Fibroblast of villous mesenchyme (primary cell): ENCODE data around the gene PLXNA4. TPM values are rescaled to one million over a fixed set of nuclear protein-coding genes. Genes with fewer than 3 reads are reported as not detected.

ENCODE experiments used
- DNase-seq: peaks from one replicate; pipeline ENCODE4 v3.0.0-alpha.2; 2010; ENCODE audit warnings: low read depth
- H3K4me3 ChIP-seq: 2 replicates; pipeline ENCODE4 v1.5.1; 2011; ENCODE audit warnings: low read depth, mild to moderate bottlenecking, low read length
- CTCF ChIP-seq: IDR thresholded peaks from 2 replicates; pipeline ENCODE4 v1.5.1; 2012; ENCODE audit warnings: low read depth, mild to moderate bottlenecking, low read length; ENCODE audit not compliant: insufficient read depth
- total RNA-seq: library from RNA; depleted of rRNA; stranded (reverse); fragments of >200 nt; gene quantifications from 2 replicates; pipeline ENCODE4 v1.2.3, GENCODE V29; 2012

Gene PLXNA4
- total RNA-seq, 1 donor = not detected

- no peak overlapping the region for H3K4me3 ChIP-seq
- no peak for TF ChIP-seq CTCF
- DNase-seq = no peak
These were observed 263.7 kb downstream of the PLXNA4 start for GRCh38 chr7:132312531-132313055.

GRCh38 chr7:132311733-132312132, 264.5 kb downstream of the PLXNA4 start:
- DNase-seq = no peak
- no peak for TF ChIP-seq CTCF
- H3K4me3 ChIP-seq = no peak overlapping the region

DNA sequence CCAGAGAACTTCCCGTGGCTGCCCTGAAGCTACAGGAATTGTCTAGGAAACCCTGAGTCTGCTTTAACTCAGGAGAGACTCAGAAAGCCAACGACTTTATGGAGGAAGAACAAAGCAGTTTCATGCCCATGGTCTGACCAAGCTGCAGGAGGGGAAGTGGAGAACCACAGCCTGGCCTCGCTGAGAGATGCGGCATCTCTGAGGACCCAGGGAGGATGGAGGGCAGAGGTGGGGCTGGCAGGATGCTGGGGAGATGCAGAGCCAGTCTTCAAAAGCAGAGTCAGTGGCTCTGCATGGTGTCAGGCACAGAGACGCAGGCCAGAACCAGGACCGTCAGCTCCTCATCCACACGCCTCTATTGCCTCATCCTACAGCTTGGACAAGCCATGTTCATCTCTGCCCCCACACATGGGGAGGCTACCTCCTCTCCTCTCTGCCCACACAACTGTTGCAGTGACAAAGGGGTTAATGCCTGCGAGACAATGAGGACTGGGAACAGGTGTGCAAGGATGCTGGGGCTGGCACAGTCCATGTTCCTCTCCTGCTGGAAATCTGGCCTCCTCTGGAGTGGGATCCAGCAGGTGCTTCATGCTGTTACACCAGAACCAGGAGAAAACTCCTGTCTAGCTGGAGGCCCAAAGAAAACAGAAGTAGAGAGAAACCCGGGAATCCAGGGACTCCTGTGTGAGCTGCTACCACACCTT, 267.0 kb downstream of the PLXNA4 start:
- no peak for TF ChIP-seq CTCF
- no peak for DNase-seq
- no peak overlapping the region for H3K4me3 ChIP-seq

- DNase-seq = no peak
- no peak overlapping the region for H3K4me3 ChIP-seq
- TF ChIP-seq CTCF = no peak
These were observed 268.8 kb downstream of the PLXNA4 start for GRCh38 chr7:132307465-132307864.

GRCh38 chr7:132300599-132301277, 275.5 kb downstream of the PLXNA4 start:
- no peak overlapping the region for H3K4me3 ChIP-seq
- TF ChIP-seq CTCF = no peak

DNA sequence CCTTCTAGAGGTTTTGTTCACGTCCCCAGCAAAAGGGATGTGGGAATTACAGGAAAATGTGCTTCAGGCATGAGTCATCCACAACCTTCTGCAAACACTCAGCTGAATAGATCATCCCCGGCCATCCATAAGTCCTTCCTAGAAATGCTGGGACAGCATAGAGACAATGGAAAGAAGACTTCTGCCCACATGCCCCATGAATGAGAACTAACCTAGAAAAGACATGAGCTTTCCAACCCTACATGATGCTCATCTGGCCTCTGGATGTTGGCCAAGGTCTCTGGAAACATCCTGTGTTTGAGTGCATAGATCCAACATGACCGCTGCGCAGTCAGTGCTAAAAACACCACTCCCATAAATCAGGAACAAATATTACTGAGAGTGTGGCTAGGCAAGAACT, 277.5 kb downstream of the PLXNA4 start:
- no peak for TF ChIP-seq CTCF
- no peak overlapping the region for H3K4me3 ChIP-seq
- peak; percentile 14 for DNase-seq

More at GRCh38 chr7:132300599-132301277, 275.5 kb downstream of the PLXNA4 start:
- DNase-seq = no peak

GRCh38 chr7:132296820-132297219, 279.4 kb downstream of the PLXNA4 start:
- no peak for DNase-seq
- H3K4me3 ChIP-seq = no peak overlapping the region
- no peak for TF ChIP-seq CTCF
